ENCODE measurements around the gene TLE2.

Gene TLE2

GRCh38 chr19:3017923-3018322 lies 11.2 kb downstream of the TLE2 start:
- no peak overlapping the region for H2AFZ ChIP-seq (ENCODE audit: low read depth, low read length)
- H3K9me3 ChIP-seq (ENCODE audit: insufficient read depth, low read length, severe bottlenecking), result no peaks in the 10 kb centered on the region
- H4K20me1 ChIP-seq (ENCODE audit: insufficient read depth, low read length), result no peaks in the 10 kb centered on the region
- H3K79me2 ChIP-seq (ENCODE audit: insufficient read depth, low read length), result no peaks in the 10 kb centered on the region
- H3K27ac ChIP-seq (ENCODE audit: low read length), result no peak overlapping the region
- no peak for ATAC-seq (ENCODE audit: insufficient read depth, low read depth)
- H3K36me3 ChIP-seq (ENCODE audit: insufficient read depth, low read length), result no peaks in the 10 kb centered on the region
- no peaks in the 10 kb centered on the region for H3K4me1 ChIP-seq (ENCODE audit: insufficient read depth, low read length)
- no peaks in the 10 kb centered on the region for H3K27me3 ChIP-seq (ENCODE audit: insufficient read depth, low read length, poor library complexity)
- H3K4me2 ChIP-seq (ENCODE audit: insufficient read depth, low read length), result no peak overlapping the region
- DNase-seq, result no peak
- no peak overlapping the region for H3K9ac ChIP-seq (ENCODE audit: low read depth, low read length)
- no peak overlapping the region for H3K4me3 ChIP-seq (ENCODE audit: low read depth in 1 of 2, low read length in 2 of 2)
- TF ChIP-seq EZH2 (IDR thresholded peaks at IDR 0.05; ENCODE audit: borderline replicate concordance, low read depth, low read length, severe bottlenecking) (no peak), CTCF (IDR thresholded peaks at IDR 0.05; ENCODE audit: borderline replicate concordance, extremely low read depth, low read length, poor library complexity, severe bottlenecking) (no peak)

GRCh38 chr19:3015126-3016057 lies 13.7 kb downstream of the TLE2 start:
- ATAC-seq (ENCODE audit: insufficient read depth, low read depth), result no peak
- Histone ChIP-seq H3K27me3 (ENCODE audit: insufficient read depth, low read length, poor library complexity) (no peaks in the 10 kb centered on the region), H3K36me3 (ENCODE audit: insufficient read depth, low read length) (no peaks in the 10 kb centered on the region), H3K4me2 (ENCODE audit: insufficient read depth, low read length) (no peak overlapping the region), H3K79me2 (ENCODE audit: insufficient read depth, low read length) (no peaks in the 10 kb centered on the region), H3K9ac (ENCODE audit: low read depth, low read length) (no peak overlapping the region), H4K20me1 (ENCODE audit: insufficient read depth, low read length) (no peaks in the 10 kb centered on the region), H3K27ac (ENCODE audit: low read length) (no peak overlapping the region), H3K4me3 (ENCODE audit: low read depth in 1 of 2, low read length in 2 of 2) (no peak overlapping the region), H3K9me3 (ENCODE audit: insufficient read depth, low read length, severe bottlenecking) (no peaks in the 10 kb centered on the region), H2AFZ (ENCODE audit: low read depth, low read length) (no peak overlapping the region), H3K4me1 (ENCODE audit: insufficient read depth, low read length) (no peaks in the 10 kb centered on the region)
- TF ChIP-seq EZH2 (IDR thresholded peaks at IDR 0.05; ENCODE audit: borderline replicate concordance, low read depth, low read length, severe bottlenecking) (no peak), CTCF (IDR thresholded peaks at IDR 0.05; ENCODE audit: borderline replicate concordance, extremely low read depth, low read length, poor library complexity, severe bottlenecking) (no peak)
- no peak for DNase-seq

- Histone ChIP-seq H3K36me3 (ENCODE audit: insufficient read depth, low read length) (no peaks in the 10 kb centered on the region), H3K9ac (ENCODE audit: low read depth, low read length) (no peak overlapping the region), H3K27me3 (ENCODE audit: insufficient read depth, low read length, poor library complexity) (no peaks in the 10 kb centered on the region), H3K4me1 (ENCODE audit: insufficient read depth, low read length) (no peaks in the 10 kb centered on the region), H3K9me3 (ENCODE audit: insufficient read depth, low read length, severe bottlenecking) (no peaks in the 10 kb centered on the region), H3K27ac (ENCODE audit: low read length) (no peak overlapping the region), H3K4me3 (ENCODE audit: low read depth in 1 of 2, low read length in 2 of 2) (no peak overlapping the region), H2AFZ (ENCODE audit: low read depth, low read length) (no peak overlapping the region), H4K20me1 (ENCODE audit: insufficient read depth, low read length) (no peaks in the 10 kb centered on the region), H3K4me2 (ENCODE audit: insufficient read depth, low read length) (no peak overlapping the region), H3K79me2 (ENCODE audit: insufficient read depth, low read length) (no peaks in the 10 kb centered on the region)
- no peak for TF ChIP-seq CTCF (IDR thresholded peaks at IDR 0.05; ENCODE audit: borderline replicate concordance, extremely low read depth, low read length, poor library complexity, severe bottlenecking)
- no peak for TF ChIP-seq EZH2 (IDR thresholded peaks at IDR 0.05; ENCODE audit: borderline replicate concordance, low read depth, low read length, severe bottlenecking)
- DNase-seq (no peak), ATAC-seq (ENCODE audit: insufficient read depth, low read depth) (no peak)
These were observed 14.9 kb downstream of the TLE2 start for GRCh38 chr19:3014135-3014534.

All from DND-41 (cell line).